Right kidney (tissue), 9 donors: Measurements from ENCODE around the gene CLASP2.
"Not testable (repeated sequence)": the region's sequence is repeated elsewhere in the genome, so short reads cannot be mapped to it uniquely, and the experiment has no call there.

Experiments
- DNase-seq: peaks from one replicate; pipeline ENCODE4 v3.0.0-alpha.2; 2016
- long read RNA-seq, 8 donors: transcript quantifications; one replicate each; lab custom pipeline, GENCODE V29; 2026

CLASP2 gene
- long read RNA-seq, donor 1 = 0 reads
- long read RNA-seq, donor 2, partial matches to known transcripts = 6 of 6 reads
- long read RNA-seq, donor 2, other reads (novel, unspliced or antisense) = 0 of 6 reads
- long read RNA-seq, donor 3 = 0 reads
- long read RNA-seq, donor 4, partial matches to known transcripts = 5 of 5 reads
- long read RNA-seq, donor 4, other reads (novel, unspliced or antisense) = 0 of 5 reads
- long read RNA-seq, donor 5, partial matches to known transcripts = 0 of 1 reads
- long read RNA-seq, donor 5, other reads (novel, unspliced or antisense) = 0 of 1 reads
- long read RNA-seq, donor 6, full-length matches to known transcripts = 1 of 1 reads
- long read RNA-seq, donor 6, partial matches to known transcripts = 0 of 1 reads
- long read RNA-seq, donor 6, other reads (novel, unspliced or antisense) = 0 of 1 reads
- long read RNA-seq, donor 7, partial matches to known transcripts = 5 of 5 reads
- long read RNA-seq, donor 7, other reads (novel, unspliced or antisense) = 0 of 5 reads
- long read RNA-seq, donor 8, full-length matches to known transcripts = 2 of 2 reads
- long read RNA-seq, donor 8, partial matches to known transcripts = 0 of 2 reads
- long read RNA-seq, donor 8, other reads (novel, unspliced or antisense) = 0 of 2 reads

- DNase-seq = peak; percentile 99
Observed at GRCh38 chr3:33717866-33718594, at the start of gene CLASP2. CLASP2 (minus strand) TSS chr3:33718254; CDS start chr3:33718002, 252 bp downstream.

- no peak for DNase-seq
Observed at GRCh38 chr3:33758864-33759263, 40.8 kb upstream of the CLASP2 start.

- no peak for DNase-seq
Observed at GRCh38 chr3:33758281-33758680, 40.2 kb upstream of the CLASP2 start.

- not testable (repeated sequence) for DNase-seq
Observed at GRCh38 chr3:33754391-33754790, 36.3 kb upstream of the CLASP2 start.

GRCh38 chr3:33751336-33751735, 33.3 kb upstream of the CLASP2 start:
- DNase-seq = no peak

- DNase-seq = no peak
Observed at GRCh38 chr3:33750211-33750548, 32.1 kb upstream of the CLASP2 start.

- DNase-seq = no peak
Observed at GRCh38 chr3:33749546-33750210, 31.6 kb upstream of the CLASP2 start.

- DNase-seq = no peak
Observed at GRCh38 chr3:33746416-33747116, 28.5 kb upstream of the CLASP2 start.

- DNase-seq = no peak
Observed at GRCh38 chr3:33737146-33737545, 19.1 kb upstream of the CLASP2 start.

- DNase-seq = no peak
Observed at GRCh38 chr3:33732394-33732793, 14.3 kb upstream of the CLASP2 start.

GRCh38 chr3:33729993-33730392, 11.9 kb upstream of the CLASP2 start:
- DNase-seq = no peak

GRCh38 chr3:33724256-33724655, 6.2 kb upstream of the CLASP2 start:
- no peak for DNase-seq

- no peak for DNase-seq
Observed at GRCh38 chr3:33722626-33723370, 4.7 kb upstream of the CLASP2 start.

- DNase-seq = no peak
Observed at GRCh38 chr3:33722191-33722590, 4.1 kb upstream of the CLASP2 start.

- no peak for DNase-seq
Observed at GRCh38 chr3:33718595-33718907, 497 bp upstream of the CLASP2 start.

GRCh38 chr3:33717616-33717865, 513 bp downstream of the CLASP2 start:
- no peak for DNase-seq

GRCh38 chr3:33716227-33716626, 1.8 kb downstream of the CLASP2 start:
- no peak for DNase-seq

- no peak for DNase-seq
Observed at GRCh38 chr3:33711100-33711499, 7.0 kb downstream of the CLASP2 start.

- DNase-seq = no peak
Observed at GRCh38 chr3:33706056-33706455, 12.0 kb downstream of the CLASP2 start.

GRCh38 chr3:33704891-33705290, 13.2 kb downstream of the CLASP2 start:
- no peak for DNase-seq

- DNase-seq = no peak
Observed at GRCh38 chr3:33699275-33699674, 18.8 kb downstream of the CLASP2 start.

- DNase-seq = no peak
Observed at GRCh38 chr3:33694944-33695343, 23.1 kb downstream of the CLASP2 start.
